HG03378 (cell line): ENCODE measurements around the gene ACP6.
"Not testable (repeated sequence)": the region's sequence is repeated elsewhere in the genome, so short reads cannot be mapped to it uniquely, and the experiment has no call there.

Experiments used
- ATAC-seq: cut with Tn5 transposase; IDR thresholded peaks from one replicate; pipeline ENCODE4 v1.9.1; 2021; ENCODE audit warnings: mild to moderate bottlenecking, moderate library complexity; ENCODE audit not compliant: unreplicated experiment

Gene ACP6

DNA sequence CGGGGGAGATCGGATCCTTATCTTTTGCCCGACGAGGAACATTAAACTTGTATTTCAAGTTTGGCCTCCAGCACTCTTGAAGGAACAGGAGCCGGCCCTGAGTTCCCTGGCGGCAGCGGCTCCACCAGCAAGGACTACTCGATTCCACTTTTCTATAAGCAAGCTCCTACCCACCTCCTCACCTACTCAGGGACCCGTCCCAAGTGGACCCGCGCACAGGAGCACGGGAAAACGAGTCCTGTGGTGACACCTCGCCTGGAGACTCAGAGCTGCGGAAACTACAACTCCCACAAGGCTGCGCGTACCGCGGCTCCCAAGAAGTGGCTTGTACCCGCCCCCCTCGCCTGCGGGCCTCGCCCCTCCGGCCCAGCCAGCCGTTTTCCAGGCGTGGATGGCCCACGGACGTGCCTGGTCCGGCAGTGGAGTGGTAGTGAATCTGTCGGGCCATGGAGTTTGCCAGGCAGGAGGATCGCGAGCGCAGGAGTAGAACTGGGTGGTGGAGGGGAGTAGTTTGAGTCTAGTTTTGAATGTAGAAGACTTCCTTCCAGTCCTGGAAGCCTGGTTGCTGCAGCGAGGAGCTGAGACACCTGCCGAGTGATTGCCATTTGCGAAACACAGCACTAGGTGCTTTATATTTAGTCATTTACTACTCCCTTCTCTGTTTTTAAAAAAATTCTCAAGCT lies at the start of gene ACP6:
Gene ACP6 (minus strand): TSS at position 206 of the 683 bp plus-strand sequence. CDS start 476 bp downstream, outside the sequence.
- peak; percentile 94 for ATAC-seq

DNA sequence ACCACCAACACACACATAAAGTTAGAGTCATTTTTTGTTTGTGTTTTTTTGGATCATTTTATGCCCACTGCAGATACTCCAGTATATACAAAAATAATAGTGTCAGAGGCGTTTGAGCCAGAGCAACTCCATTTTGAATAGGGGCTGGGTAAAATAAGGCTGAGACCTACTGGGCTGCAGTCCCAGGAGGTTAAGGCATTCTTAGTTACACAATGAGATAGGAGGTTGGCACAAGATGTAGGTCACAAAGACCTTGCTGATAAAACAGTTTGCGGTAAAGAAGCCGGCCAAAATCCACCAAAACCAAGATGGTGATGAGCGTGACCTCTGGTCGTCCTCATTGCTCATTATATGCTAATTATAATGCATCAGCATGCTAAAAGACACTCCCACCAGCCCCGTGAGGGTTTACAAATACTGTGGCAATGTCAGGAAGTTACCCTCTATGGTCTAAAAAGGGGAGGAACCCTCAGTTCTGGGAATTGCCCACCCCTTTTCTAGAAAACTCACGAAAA lies 49.4 kb upstream of the ACP6 start:
- no peak for ATAC-seq

DNA sequence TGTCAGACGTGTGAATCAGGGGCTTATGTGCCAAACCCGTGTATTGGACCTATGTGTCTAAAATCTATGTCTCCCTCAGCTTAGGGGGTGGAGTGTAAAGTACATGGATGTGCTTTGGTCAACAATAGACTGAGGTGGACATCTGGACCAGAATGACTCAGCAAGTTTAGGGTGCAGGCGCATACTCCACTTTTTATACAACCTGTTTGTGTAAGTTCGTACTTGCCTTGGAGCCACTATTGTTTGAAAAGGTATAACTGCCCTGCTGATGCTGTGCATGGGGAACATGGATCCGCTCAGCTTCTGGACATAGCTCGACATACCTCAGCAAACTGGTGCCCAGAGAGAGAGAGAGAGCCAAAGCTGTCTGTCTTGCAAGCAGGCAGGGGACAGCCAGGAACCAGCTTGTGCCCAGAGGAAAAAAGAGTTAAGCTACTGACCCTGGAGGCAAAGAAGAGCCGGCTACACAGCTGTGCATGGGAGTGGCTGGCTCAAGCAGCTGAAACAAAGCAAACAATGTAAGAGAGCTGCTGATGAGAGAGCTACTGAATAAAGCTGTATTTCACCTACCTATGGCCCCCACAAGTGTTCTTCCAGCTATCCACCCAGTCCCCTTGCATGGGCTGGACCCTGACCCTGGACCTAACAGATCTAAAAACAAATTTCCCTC lies 48.8 kb upstream of the ACP6 start:
- ATAC-seq, result no peak

DNA sequence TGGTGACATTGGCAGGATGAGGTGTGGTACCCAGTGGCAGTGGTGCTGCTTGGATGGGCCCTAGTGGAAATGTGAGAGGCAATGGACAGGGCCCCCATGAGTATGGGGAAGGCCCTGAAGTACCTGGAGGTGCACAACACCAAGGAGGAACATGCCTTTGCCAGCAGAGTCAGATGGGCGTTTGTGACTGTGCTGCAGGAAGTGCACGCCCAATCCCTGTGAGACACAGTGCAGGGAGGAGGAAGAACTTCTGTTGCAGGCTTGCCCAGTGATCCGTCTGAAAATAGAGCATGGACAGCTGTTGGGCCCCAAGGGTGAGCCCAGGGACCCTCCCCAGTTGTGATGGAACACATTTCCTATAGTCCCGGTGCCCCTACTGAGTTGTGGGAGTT lies 47.4 kb upstream of the ACP6 start:
- ATAC-seq, result no peak

DNA sequence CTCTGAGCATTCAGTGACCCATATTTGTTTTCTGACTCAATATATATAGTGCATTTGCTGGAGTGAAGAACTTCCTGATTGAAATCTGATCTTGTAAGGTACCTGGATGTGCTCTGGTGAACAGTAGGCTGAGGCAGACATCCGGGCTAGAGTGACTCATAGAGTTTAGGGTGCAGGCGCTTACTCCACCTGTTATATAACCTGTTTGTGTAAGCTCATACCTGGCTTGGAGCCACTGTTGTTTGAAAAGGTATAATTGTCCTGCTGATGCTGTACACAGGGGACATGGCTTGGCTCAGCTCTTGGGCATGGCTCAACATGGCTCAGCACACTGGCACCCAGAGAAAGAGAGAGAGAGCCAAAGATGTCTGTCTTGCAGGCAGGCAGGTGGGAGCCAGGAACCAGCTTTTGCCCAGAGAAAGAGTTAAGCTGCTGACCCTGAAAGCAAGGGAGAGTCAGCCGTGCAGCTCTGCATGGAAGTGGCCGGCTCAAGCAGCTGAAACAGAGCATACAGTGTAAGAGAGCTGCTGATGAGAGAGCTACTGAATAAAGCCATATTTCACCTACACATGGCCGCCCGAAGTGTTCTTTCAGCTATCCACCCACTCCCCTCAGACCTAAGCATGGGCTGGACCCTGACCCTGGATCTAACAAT lies 46.9 kb upstream of the ACP6 start:
- no peak for ATAC-seq

DNA sequence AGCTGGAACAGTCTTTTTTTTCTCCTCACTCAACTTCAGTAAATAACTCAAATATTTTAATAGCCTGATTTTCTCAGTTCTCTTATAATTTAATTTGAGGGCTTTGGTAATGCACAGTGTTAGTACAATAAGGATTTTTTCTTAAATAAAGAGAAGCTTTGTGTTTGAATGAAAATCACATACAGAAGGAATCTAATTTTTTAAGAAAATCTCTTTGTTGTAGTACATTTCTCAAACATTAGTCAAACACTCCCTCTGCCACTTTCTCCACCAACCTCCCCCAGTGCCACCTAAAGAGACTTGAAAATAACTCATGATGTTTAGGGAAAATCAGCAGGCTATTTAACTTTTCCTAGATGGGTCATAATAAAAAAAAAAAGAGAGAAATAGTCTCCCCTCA lies 42.3 kb upstream of the ACP6 start:
- no peak for ATAC-seq

DNA sequence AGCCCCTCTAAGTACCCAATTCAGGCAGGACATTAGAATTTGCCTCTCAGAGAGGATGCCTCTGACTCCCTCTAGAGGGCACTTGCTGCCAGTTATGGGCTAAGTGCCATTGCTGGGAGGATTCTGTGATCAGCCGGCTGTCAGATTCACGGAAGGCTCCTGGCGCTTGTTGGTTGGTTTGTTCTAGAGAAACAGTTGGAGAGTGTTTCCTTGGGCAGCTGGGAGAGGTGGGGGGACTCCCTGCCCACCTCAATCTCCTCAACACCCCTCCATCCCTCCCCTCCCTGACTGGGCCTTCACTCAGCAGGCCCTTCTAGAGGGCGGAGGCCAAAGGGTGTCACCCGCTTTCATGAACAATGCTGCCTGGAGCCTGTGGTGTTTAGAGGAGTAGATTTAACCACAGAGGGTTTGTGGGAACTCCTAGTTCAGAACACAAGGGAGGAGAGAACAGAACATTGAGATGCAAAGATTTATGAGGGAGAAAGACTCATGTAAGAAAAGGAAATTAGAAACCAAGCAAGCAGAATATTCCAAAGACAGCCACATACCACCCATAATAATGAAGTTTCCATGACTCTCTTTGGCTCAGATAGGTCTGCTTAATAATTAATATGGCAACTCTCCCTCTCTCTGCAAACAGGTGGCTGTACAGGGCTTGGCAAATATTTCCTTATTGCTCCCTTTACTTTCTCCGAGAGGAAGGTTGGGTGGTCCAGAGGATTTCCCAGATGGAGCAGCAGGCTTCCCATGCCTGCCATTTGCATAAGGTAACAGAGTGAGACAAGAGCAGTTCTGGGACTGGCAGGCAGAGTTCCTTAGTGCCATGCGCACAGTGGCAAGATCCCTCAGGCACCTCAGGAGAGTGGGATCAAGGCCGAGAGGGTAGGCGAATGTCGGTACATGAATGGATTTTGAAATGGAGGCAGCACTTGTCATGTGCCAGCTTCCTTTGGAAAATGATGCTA lies 30.0 kb upstream of the ACP6 start:
- ATAC-seq, result no peak

DNA sequence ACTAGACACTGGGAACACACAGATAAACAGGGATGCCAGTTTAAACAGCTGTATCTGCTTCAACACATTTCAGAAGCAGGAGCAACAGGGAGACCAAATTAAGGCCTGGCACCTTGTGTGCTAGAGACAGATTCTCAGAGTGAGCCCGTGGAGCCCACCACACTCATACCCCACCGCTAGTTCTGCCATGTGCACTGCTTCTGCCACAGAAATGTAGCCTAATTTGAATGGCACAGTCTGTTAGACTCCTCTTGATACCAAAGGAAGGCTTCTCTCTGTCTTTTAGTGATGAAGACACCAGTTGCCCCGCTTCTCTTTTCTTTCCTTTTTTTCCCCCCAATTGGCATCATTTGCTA lies 29.3 kb upstream of the ACP6 start:
- ATAC-seq, result no peak

DNA sequence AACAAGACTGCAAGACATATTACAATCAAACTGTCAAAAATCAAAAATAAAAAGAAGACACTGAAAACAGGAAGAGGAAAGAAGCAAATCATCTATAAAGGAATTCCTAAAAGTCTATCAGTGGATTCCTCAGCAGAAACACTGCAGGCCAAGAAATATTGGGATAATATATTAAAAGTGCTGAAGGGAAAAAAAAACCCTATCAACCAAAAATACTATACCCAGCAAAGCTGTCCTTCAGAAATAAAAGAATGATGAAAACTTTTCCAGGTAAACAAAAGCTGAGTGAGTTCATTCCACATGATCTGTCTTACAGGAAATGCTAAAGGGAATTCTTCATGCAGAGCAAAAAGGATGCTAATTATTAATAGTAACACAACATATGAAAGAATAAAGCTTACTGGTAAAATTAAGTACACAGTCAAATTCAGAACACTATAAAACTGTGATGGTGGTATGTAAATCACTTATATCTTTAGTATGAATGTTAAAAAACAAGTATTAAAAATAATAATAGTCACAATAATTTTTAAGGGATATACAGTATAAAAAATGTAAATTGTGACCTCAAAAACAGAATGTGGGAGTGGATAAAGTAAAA lies 12.9 kb upstream of the ACP6 start:
- ATAC-seq, result no peak

DNA sequence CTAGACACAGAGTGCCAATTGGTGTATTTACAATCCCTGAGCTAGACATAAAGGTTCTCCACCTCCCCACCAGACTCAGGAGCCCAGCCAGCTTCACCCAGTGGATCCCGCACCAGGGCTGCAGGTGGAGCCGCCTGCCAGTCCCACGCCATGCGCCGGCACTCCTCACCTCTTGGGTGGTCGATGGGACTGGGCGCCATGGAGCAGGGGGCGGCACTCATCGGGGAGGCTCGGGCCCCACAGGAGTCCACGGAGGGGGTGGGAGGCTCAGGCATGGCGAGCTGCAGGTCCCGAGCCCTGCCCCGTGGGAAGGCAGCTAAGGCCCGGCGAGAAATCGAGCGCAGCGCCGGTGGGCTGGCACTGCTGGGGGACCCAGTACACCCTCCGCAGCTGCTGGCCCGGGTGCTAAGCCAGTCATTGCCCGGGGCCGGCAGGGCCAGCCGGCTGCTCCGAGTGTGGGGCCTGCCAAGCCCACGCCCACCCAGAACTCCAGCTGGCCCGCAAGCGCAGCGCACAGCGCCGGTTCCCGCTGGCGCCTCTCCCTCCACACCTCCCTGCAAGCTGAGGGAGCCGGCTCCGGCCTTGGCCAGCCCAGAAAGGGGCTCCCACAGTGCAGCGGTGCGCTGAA lies 10.4 kb upstream of the ACP6 start:
- ATAC-seq, result not testable (repeated sequence)

DNA sequence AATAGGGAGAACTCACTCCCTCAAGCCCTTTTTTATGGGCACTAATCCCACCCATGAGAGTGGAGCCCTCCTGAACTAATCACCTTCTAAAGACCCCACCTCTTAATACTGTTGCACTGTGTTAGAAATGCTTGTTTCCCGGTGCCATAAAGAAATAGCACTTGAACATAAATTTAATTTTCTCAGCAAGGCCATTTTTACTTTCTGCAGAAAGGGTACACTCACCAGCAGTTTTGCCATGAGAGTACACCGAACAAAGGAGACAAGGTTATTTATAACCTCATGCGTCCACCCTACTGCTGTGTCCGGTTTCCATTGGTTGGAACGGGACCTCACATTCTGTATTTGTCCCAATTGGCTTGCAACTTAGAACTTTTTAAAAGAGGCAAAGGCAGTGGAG lies 7.4 kb upstream of the ACP6 start:
- ATAC-seq, result not testable (repeated sequence)

DNA sequence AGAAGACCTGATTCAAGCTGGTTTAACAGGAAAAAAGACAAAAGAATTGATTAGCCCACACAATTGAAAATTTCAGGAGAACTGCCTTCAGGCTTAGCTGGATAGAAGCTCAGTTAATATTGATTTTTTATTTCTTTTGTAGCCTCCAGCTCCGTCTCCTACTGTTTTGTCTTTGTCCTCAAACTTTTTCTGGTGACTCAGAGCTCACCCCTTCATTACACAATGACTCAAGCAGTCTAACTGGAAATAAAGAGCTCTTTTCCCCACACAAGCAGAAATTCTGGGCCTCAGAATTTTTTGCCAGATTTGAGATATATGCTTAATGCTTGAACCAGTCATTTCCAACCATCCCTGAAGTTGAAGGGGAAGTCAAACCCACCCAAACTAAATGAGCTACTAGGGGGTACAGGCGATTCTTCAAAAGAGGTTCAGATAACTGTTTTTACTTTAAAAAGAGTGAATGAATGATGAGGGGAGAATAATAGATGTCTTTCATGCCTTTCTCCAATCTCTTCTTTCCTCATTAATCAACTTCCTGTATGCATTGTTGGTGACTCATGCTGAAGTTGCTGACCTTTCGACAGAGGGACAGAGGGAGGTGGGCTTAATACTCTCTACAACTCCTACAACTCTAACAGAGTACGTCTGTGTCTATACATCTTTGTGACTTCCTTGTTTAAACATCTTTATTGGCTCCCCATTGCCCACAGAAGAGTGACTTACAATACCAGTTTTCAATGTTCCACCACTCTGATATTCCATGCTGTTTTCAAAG lies 6.2 kb upstream of the ACP6 start:
- ATAC-seq, result no peak

DNA sequence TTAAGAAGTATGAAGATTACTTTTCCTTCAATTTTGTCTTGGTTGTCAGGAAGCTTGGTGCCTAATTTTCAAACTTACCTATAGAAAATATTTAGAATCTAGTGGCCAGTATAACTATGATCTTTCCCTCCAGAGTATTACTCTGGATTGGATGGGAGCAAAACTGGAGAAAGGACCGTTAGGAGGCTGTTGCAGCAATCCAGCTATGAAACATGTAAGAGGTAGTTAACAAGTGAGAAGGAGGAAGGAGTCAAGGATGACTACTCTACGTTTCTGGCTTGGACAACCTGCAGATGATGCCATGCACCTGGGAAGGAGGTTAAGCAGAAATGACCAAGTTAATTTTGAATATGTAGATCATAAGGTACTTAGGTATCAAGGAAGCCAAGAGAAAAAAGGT lies 3.5 kb upstream of the ACP6 start:
- no peak for ATAC-seq

DNA sequence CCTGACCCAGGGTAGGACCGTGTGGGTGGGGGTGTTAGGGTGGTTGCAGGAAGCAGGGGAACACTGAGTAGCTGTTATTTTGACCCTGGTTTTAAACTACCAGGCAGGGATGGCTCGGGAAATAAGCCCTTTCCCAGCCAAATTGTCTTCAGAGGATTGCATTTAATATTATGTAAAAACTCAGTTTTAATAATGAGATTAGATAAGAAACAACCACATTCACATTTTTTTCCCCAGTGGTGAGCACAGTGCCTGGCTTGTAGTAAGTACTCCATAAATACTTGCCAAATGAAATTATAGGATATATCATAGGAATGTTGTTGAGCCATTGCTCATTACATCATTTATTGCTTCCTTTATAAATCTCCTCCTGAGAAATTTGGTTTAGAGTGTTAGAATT lies 3.1 kb upstream of the ACP6 start:
- no peak for ATAC-seq

DNA sequence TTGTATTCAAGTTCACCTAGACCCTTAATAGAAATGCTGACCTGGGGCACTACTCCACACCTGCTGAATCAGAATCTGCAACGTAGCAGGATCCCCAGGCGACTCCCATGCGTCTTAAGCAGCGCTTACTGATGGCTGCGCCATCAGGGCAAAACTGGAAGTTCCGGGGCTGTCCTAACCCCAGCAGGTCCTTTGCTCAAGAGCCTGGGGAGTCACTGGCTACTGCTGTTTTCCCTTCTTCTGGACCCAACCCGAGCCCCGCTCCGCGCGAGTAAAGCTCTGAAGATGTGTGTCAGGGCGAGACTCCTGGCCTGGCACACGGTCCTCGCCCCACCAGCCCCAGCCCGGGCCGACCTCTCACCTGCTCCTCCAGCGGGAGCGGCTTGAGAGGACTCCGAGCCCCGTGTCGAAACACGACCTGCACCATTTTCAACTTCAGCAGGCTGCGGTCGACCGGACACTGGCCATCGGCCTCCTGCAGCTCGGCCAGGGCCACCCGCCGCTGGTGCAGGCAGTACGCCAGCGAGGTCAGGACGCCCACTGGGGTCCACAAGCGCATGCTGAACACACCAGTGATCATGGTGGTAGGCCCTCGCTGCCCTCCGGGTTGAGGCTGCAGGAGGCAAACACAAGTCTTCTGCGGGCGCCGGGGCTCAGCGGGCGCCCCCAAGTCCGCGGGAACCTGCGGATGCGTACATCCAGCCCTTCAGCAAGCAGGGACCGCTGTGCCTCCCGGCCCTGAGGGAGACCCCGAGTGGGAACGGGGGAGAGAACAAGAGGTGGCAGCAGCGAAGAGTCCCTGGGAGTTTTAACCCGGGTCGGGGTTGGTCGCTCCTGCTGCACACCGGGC lies 630 bp downstream of the ACP6 start:
- ATAC-seq, result peak; percentile 31

DNA sequence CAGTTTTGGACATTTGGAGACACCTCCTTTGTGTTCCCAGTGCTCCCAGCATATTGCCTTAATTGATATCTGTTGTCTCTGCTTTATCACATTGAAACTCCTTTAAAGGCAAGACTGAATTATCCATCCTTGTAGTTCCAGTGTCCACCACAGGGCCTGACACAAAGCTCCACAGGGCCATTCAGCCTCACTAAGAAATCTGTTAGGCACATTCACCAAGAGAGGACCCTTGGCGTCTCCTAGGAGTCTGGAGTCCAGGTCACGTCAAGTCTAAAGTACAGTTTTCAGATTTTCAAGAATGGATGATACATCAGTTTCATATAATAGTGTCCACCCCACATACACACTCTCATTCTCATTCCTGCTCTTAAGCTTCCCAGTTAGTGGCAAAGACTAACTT lies 4.8 kb downstream of the ACP6 start:
- no peak for ATAC-seq

DNA sequence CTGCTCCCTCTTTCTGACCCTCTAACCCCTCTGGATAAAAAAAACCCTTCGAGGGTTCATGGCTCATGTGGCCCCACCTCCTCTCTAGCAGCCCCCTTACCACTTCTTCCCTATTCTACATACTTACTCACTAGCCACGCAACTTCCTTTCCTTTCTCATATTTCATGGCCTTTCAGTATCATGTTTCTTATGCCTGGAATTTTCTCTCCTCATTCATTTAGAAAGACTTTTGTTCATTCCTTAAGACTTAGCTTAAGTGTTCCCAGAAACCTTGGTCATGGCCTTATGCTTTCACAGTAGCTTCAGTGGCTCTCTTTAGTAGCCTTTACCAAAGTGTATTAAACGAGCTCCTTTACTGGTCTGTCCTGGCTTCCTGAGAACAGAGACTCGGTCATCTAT lies 6.1 kb downstream of the ACP6 start:
- ATAC-seq, result no peak

DNA sequence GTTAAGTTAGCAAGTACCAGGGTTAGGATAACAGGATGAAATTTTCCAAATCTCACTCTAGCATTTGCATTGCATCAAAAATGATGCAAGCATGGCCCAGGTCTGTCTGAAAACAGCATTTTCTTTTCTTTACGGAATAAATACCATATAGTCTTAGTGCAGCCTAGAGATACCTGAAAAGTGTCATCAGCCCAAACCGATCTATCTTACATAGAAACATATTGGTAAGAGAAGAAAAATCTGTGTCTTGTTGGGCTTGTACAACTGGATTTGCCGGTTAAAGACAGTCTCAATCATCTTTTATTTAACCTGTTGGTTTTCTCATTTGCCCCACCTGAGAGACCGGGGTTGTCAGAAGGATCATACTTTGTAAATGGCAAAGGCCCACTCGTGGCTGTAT lies 15.8 kb downstream of the ACP6 start:
- no peak for ATAC-seq
